Activated naive CD8-positive, alpha-beta T cell (primary cell): ENCODE results near the gene MGAT5.

Experiments used
- H3K27ac Mint-ChIP-seq: one replicate; pipeline ENCODE4 v1.8.0; 2021; ENCODE audit warnings: mixed read lengths
- H3K27me3 Mint-ChIP-seq: one replicate; pipeline ENCODE4 v1.8.0; 2021; ENCODE audit warnings: mixed read lengths
- H3K36me3 Mint-ChIP-seq: one replicate; pipeline ENCODE4 v1.8.0; 2021; ENCODE audit warnings: mixed read lengths
- H3K4me1 Mint-ChIP-seq: one replicate; pipeline ENCODE4 v1.8.0; 2021; ENCODE audit warnings: low read depth, mixed read lengths
- H3K4me3 Mint-ChIP-seq: one replicate; pipeline ENCODE4 v1.8.0; 2021; ENCODE audit warnings: mild to moderate bottlenecking, mixed read lengths
- H3K9me3 Mint-ChIP-seq: one replicate; pipeline ENCODE4 v1.8.0; 2021; ENCODE audit warnings: low read depth, mixed read lengths

The MGAT5 gene

DNA sequence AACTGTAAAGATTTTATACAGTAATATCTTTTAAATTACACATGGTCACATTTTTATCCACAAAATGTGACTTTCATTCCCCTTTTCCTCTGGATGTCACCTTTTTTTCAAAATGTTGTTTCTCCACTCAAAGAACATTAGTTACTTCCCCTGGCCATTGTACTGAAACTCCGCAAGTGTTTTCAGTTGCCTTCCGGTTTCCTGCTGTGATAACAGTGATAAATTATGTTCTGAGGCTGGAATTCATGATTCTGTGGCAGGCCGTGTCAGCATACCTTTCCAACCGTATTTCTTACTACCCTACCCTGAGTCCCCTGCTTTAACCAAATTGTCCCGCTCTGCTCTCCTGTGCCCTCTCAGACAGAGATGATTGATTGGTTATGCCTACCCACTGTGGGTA is 53.5 kb downstream of the MGAT5 start:
- Mint-ChIP-seq H3K4me3 (no peak overlapping the region), H3K9me3 (peaks cover 3% of the 10 kb centered on the region), H3K4me1 (peaks cover 70% of the 10 kb centered on the region), H3K27me3 (no peaks in the 10 kb centered on the region), H3K27ac (no peak overlapping the region), H3K36me3 (peaks cover 15% of the 10 kb centered on the region)

DNA sequence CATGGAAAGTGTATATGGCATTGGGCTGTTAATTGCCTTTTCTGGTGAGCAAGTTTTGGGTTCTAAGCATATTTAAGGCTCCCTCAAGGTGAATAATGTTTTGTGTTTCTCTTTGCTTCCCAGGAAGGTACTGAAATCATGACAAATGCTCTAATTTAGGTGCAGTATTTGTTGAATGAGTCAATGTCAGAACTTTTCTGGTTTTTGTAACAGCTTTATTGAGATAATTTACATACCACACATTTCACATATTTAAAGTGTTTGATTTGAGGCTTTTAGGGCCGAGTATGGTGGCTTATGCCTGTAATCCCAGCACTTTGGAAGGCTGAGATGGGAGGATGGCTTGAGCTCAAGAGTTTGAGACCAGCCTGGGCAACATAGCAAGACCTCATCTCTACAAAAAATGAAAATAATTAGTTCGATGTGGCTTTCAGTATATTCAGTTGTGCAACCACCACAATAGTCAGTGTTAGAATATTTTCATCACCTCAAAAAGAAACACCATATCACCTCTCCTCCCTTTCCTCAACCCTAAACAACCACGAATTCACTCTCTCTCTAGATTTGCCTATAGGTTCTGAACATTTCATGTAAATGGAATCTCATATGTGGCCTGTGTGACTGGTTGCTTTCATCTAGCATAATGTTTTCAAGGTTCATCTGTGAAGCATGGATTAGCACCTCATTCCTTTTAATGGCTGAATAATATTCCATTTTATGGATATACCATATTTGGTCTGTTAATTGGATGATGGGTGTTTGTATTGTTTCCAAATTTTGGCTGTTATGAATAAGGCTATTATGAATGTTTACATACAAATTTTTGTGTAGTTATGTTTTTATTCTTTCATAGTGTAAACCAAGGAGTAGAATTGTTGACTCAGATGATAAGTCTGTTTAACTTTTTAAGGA is 54.9 kb downstream of the MGAT5 start:
- H3K4me1 Mint-ChIP-seq: peaks cover 74% of the 10 kb centered on the region
- no peak overlapping the region for H3K4me3 Mint-ChIP-seq

DNA sequence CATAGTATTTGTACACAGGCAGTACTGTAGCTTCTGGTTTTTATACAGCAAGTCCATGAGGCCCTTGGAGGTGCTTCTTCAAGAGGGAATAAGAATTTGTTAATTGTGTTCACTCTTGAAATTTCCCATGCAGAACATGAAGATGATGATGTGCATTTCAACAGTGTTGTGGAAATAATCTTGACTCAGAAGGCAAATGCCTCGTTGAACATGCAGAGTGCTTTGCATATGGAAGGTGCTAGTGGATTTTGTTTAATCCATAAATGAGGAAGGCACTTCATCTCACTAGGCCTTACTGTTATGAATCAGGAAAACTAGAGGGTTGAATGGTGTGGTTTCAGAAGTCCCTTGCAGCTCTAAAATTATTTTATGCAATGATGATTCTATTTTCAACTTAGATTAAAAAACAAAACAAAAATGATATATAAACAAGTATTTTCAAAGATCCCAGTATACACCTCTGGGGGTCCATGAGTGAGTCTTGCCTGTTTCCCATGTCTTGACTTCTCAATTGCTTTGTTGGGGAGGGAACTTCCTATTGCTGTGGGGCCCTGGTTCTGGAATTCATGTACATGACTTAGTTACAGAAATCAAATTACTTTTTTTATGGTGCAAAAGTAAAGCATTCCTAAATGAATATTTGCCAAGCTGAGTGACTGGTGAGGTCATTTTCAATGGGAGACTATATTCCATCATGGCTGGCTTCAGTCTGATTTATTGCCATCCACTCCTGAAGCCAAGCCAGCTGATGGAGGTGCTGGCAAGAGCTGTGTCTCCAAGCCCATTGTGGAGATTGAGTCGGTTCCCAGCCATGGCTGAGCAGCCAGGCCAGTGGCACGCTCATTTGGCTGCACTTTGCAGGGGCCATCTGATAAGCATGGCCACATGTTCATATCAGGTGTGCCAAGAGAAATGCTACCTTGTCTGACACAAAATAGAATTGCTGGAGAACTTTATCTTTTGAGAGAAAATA is 56.5 kb downstream of the MGAT5 start:
- peaks cover 3% of the 10 kb centered on the region for H3K9me3 Mint-ChIP-seq
- H3K4me1 Mint-ChIP-seq: peaks cover 66% of the 10 kb centered on the region
- no peak overlapping the region for H3K4me3 Mint-ChIP-seq
- H3K27ac Mint-ChIP-seq: no peak overlapping the region
- no peaks in the 10 kb centered on the region for H3K27me3 Mint-ChIP-seq
- H3K36me3 Mint-ChIP-seq: peaks cover 10% of the 10 kb centered on the region

More for the DNA sequence above, 54.9 kb downstream of the MGAT5 start:
- H3K36me3 Mint-ChIP-seq: peaks cover 15% of the 10 kb centered on the region
- H3K27me3 Mint-ChIP-seq: no peaks in the 10 kb centered on the region
- H3K9me3 Mint-ChIP-seq: peaks cover 3% of the 10 kb centered on the region
- H3K27ac Mint-ChIP-seq: peak overlapping the region; percentile 37

DNA sequence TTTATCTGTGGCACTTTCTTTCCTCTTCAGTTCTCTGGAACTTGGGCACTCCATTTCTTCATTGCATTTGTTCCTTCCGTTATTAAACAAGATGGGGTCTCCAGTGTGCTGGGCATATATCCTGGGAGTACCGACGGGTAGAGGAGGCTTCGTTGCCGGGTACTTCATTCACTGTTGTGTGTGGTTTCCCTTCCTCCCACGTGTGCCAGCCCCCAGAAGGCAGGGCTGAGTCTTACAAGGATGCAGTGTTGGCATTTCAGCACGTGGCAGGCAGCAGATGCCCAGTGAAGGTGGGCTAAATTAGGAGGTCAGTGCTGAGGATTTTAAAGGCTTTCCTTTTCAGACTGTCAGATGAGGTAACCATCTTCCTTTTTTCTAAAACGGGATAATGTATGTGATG is 58.6 kb downstream of the MGAT5 start:
- H3K36me3 Mint-ChIP-seq: peaks cover 12% of the 10 kb centered on the region
- peaks cover 63% of the 10 kb centered on the region for H3K4me1 Mint-ChIP-seq
- peak overlapping the region; percentile 43 for H3K4me3 Mint-ChIP-seq
- no peaks in the 10 kb centered on the region for H3K27me3 Mint-ChIP-seq
- H3K9me3 Mint-ChIP-seq: peaks cover 3% of the 10 kb centered on the region
- H3K27ac Mint-ChIP-seq: peak overlapping the region; percentile 48

DNA sequence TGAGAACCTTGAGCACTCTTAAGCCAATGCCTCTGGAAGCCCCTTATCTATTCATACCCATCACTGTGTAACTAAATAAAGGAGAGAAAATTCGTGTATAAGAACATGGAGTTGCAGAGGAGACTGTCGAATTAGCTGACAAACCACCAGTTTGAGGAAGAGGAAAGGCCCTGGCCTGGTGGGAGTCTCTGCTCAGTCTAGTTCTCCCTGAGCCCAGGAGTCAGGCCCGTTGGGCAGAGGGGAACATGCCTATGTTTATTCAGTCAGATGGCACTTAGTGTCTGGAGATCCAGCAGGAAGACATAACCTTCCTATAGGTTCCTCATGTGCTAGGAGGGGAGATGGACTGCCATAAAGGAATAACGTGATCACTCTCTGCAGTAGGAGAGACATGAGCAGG is 60.3 kb downstream of the MGAT5 start:
- H3K4me1 Mint-ChIP-seq: peaks cover 58% of the 10 kb centered on the region
- H3K27ac Mint-ChIP-seq: no peak overlapping the region
- H3K4me3 Mint-ChIP-seq: no peak overlapping the region
- no peaks in the 10 kb centered on the region for H3K27me3 Mint-ChIP-seq
- peaks cover 8% of the 10 kb centered on the region for H3K36me3 Mint-ChIP-seq
- H3K9me3 Mint-ChIP-seq: no peaks in the 10 kb centered on the region

DNA sequence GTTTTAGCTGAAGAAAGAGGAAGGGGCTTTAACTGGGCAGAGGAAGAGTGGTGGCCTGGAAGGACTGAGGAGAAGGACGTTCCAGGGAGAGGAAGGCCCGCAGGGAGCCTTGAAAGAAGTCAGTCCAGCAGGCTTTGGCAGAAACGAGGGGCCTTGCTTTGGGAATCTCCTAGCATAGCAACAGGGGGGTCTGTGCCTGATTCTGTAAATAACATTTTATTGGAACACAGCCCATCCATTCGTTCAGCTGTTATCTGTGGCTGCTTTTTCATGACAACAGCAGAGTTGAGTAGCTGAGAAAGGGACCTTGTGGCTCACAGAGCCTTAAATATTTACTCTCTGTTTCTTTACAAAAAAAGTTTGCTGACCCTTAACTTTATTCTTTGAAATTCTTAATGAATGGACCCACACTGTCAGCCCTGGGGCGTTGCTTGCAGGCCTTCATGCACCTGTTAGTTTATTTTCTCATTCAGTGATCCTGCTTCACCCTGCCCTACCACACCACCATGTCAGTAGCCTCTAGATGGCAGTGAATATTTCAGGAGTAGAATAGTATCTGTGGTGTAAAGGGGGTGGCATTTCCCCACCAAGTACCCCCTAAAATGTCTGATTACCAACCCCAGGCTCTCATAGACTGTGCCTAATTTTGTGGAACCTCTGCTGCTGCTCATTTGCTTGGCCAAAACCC is 61.0 kb downstream of the MGAT5 start:
- Mint-ChIP-seq H3K27me3 (no peaks in the 10 kb centered on the region), H3K36me3 (peaks cover 11% of the 10 kb centered on the region), H3K4me3 (no peak overlapping the region), H3K27ac (peak overlapping the region; percentile 42), H3K9me3 (no peaks in the 10 kb centered on the region), H3K4me1 (peaks cover 59% of the 10 kb centered on the region)

DNA sequence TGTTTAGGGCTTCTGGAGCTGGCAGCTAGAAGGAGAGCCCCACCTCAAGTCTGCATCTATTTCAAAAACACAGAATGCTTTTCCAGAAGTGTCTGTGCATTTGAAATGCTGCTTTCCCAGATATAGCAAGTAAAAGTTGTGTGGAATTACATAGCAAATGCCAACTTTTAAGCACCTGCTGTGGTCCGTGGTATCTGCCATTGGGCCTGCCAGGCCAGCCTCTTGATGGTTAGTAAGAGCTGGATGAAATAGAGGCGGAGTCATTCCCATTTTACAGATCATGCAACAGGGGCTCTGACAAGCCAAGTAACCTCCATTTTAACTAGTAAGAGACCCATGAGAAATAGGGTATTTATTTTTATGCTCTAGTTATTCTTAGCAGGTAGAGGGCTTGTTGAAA is 61.6 kb downstream of the MGAT5 start:
- H3K9me3 Mint-ChIP-seq: no peaks in the 10 kb centered on the region
- H3K36me3 Mint-ChIP-seq: peaks cover 11% of the 10 kb centered on the region
- peak overlapping the region; percentile 42 for H3K27ac Mint-ChIP-seq
- H3K27me3 Mint-ChIP-seq: no peaks in the 10 kb centered on the region
- no peak overlapping the region for H3K4me3 Mint-ChIP-seq
- H3K4me1 Mint-ChIP-seq: peaks cover 60% of the 10 kb centered on the region

DNA sequence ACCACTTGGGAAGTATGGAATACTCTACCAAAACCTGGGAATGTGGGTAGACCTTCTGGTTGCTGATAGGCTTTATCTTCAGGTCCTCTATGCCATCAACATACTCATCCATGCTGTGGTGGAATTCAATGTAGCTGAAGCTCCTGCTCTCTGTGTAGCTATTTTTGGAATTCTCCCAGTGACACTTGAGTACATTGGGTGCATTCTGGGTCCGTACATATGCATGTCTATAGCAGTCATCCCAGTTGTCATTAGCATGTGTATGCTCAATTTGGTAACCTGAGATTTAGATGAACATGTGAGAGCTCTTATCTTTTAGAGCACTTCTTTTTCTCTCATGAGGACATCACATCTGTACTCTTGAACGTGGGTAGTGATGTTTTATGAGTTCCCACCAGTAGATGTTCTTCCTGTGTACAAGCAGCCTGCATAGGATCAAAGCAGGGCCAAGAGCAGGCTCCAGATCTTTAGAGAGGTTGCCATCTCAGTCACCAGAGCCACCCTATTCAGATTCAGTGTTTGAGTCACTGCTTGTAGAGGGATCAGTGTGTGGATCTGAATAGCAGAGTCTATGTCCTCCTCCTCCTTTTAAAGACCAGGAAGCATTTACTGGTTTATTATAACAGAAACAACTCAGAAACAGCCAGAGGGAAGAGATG is 65.9 kb downstream of the MGAT5 start:
- H3K4me3 Mint-ChIP-seq: peak overlapping the region; percentile 33
- no peaks in the 10 kb centered on the region for H3K27me3 Mint-ChIP-seq
- H3K36me3 Mint-ChIP-seq: peaks cover 17% of the 10 kb centered on the region
- H3K4me1 Mint-ChIP-seq: peaks cover 69% of the 10 kb centered on the region
- no peaks in the 10 kb centered on the region for H3K9me3 Mint-ChIP-seq
- H3K27ac Mint-ChIP-seq: peak overlapping the region; percentile 75

DNA sequence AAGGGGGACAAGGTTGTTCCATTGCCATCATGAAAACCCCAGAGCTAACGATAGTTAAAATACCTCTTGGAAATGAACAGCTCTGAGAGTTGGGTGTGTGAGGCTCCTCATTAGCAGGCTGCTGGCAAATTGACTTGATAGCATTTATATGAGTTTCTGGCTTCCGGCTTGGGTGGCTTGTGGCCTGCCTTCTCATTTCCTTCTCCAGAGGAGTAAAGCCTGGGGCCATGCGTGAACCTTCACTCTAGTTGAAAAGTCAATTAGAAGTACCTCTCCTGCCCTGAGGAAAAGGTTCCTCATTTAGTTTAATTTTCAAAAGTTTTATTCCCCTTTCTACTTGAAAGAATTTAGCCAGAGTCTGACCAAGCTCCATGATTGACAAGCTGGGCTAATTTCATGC is 67.1 kb downstream of the MGAT5 start:
- H3K4me3 Mint-ChIP-seq: peak overlapping the region; percentile 38
- H3K27ac Mint-ChIP-seq: peak overlapping the region; percentile 78
- H3K27me3 Mint-ChIP-seq: no peaks in the 10 kb centered on the region
- peaks cover 20% of the 10 kb centered on the region for H3K36me3 Mint-ChIP-seq
- H3K4me1 Mint-ChIP-seq: peaks cover 75% of the 10 kb centered on the region
- no peaks in the 10 kb centered on the region for H3K9me3 Mint-ChIP-seq

DNA sequence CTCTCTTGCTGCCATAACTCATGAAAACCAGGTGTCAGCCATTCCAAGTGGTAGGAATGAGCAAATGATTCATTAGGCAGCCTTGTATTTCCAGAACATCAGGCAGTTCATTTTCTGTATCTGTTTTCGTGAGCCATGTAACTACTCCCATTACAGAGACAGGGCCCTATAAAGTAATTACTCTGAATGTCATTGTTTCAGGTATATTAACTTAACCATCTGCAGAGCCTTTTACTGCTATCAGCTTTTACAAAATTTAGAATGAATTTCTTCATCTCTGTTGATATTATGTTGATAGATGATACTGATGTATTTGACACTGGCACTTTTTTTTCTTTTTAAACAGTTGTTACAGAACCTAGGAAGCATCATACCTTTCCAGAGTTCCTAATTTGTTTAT is 69.9 kb downstream of the MGAT5 start:
- Mint-ChIP-seq H3K27ac (peak overlapping the region; percentile 38), H3K4me3 (no peak overlapping the region), H3K36me3 (peaks cover 25% of the 10 kb centered on the region), H3K9me3 (no peaks in the 10 kb centered on the region), H3K4me1 (peaks cover 75% of the 10 kb centered on the region), H3K27me3 (no peaks in the 10 kb centered on the region)

DNA sequence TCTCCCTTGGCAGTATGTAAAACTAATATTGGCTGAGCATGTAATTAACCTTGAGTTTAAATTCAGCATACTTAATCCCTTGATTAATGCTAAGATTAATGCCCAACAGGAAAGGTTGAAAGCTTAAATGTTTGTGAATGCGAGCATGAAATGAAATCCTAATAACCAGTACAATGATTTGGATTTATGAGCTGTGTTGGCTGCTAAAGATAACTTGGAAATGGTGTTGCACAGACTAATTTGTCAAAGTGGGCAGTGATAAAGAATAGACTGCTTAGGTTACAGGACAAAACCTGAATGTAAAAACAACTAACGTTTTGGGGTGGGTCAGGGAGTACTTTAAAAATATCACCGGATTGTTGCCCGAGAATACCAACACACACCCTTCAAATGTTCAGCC is 70.6 kb downstream of the MGAT5 start:
- Mint-ChIP-seq H3K27ac (no peak overlapping the region), H3K4me3 (no peak overlapping the region)

DNA sequence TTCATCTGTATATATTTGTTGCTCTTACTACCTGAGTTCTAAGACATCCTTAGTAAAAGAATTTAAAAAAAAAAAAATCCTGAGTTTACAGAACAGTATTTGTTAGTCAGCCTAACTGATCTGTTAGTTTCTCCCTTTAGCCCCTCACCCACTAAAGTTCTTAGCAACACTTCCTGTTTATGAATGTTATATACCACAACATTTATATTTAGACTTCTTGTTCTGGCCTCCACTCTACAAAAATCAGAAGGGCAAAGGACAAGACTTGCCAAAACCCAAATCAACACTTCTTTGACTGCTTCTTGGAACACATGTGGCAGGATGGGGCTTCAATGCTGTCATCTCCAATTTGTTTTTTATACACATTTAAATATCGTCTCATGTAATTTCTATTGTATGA is 71.1 kb downstream of the MGAT5 start:
- H3K4me3 Mint-ChIP-seq: no peak overlapping the region
- H3K27ac Mint-ChIP-seq: no peak overlapping the region

More for the DNA sequence above, 70.6 kb downstream of the MGAT5 start:
- Mint-ChIP-seq H3K9me3 (no peaks in the 10 kb centered on the region), H3K36me3 (peaks cover 30% of the 10 kb centered on the region), H3K4me1 (peaks cover 69% of the 10 kb centered on the region), H3K27me3 (no peaks in the 10 kb centered on the region)

DNA sequence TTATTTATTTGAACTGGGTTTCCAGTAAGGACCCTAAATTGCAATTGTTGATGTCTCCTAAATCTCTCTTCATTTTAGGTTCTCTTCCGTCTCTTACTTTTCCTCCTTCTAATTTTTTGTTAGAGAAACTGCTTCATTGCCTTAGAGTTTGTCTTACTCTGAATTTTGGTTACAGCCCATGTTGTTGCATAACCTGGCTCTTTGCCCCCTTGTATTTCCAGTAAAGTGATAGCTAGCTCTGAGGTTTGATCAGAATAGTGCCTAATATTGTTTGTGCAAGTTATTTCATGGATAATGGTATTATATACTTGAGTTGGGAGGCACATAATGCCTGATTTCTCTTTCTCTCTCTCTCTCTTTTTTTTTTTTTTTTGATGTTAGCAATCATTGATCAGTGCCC is 71.8 kb downstream of the MGAT5 start:
- peaks cover 56% of the 10 kb centered on the region for H3K4me1 Mint-ChIP-seq
- H3K4me3 Mint-ChIP-seq: no peak overlapping the region
- H3K27ac Mint-ChIP-seq: no peak overlapping the region
- H3K27me3 Mint-ChIP-seq: no peaks in the 10 kb centered on the region
- H3K9me3 Mint-ChIP-seq: no peaks in the 10 kb centered on the region
- peaks cover 36% of the 10 kb centered on the region for H3K36me3 Mint-ChIP-seq

More for the DNA sequence above, 71.1 kb downstream of the MGAT5 start:
- H3K9me3 Mint-ChIP-seq: no peaks in the 10 kb centered on the region
- peaks cover 31% of the 10 kb centered on the region for H3K36me3 Mint-ChIP-seq
- peaks cover 64% of the 10 kb centered on the region for H3K4me1 Mint-ChIP-seq
- no peaks in the 10 kb centered on the region for H3K27me3 Mint-ChIP-seq

DNA sequence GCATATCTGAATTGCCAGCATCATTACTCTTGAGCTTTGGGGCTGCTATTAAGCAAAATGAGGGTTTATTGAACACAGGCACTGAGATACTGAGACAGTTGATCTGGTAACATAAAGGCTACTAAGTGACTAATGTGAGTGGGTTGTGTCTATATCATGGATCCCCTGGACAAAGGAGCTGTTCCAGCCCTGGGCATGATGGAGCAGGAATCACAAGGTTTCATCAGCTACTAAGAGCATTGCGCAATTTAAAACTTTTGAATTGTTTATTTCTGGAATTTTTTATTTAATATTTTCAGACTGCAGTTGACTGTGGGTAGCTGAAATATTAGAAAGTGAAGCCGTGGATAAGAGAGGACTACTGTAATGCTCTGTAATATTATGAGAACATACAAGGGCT is 73.5 kb downstream of the MGAT5 start:
- no peaks in the 10 kb centered on the region for H3K27me3 Mint-ChIP-seq
- H3K9me3 Mint-ChIP-seq: no peaks in the 10 kb centered on the region
- H3K4me3 Mint-ChIP-seq: no peak overlapping the region
- H3K27ac Mint-ChIP-seq: no peak overlapping the region
- peaks cover 39% of the 10 kb centered on the region for H3K4me1 Mint-ChIP-seq
- peaks cover 45% of the 10 kb centered on the region for H3K36me3 Mint-ChIP-seq
